ENCODE data around the gene EGFR. TPM values are rescaled to one million over a fixed set of nuclear protein-coding genes. Genes with fewer than 3 reads are reported as not detected.

The EGFR gene
- total RNA-seq, 1 experiment from 2014 or later = 52.7 TPM

DNA sequence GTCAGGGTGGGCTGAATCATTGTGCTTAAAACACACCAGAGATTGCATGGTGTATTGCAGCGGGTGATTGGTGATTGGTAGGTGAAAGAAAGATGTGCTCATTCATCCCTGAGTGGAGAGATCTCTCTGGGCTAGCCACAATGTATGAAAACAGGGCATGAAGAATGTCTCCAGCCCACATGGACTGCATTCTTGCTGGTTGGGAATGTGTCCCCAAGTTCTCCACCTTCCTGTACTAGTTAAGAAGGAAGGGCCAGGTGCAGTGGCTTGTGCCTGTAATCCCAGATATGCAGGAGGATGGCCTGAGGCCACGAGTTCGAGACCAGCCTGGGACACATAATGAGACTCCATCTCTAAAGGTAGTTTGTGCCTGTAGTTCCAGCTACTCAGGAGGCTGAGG is 232.5 kb downstream of the EGFR start:
- no peak for DNase-seq (ENCODE audit: low read depth)
- in situ Hi-C loops (cut with HindIII; ENCODE audit: low pct_unique_long_range_greater_than_20kb, low sequenced_read_pairs) = no loop called here

DNA sequence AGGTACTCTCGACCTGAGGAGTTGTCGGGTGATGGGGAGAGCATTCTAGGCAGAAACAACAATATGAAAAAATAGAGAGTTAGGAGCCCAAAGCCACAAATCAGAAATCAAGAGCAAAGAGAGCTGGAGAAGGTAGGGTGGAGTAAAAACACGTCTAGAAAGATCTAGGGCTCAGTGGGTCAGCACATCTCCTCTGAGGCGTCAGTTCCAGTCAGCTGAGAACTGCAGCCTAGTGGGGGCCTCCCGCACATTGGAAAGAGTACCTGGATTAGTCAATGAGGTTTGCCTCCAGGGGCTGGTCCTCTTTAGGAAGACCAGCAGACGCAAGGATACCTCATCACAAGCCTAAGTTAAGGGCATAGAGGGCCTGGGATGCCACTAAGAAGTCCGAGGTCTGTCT is 233.1 kb downstream of the EGFR start:
- no peak for DNase-seq (ENCODE audit: low read depth)
- in situ Hi-C loops (cut with HindIII; ENCODE audit: low pct_unique_long_range_greater_than_20kb, low sequenced_read_pairs) = no loop called here

DNA sequence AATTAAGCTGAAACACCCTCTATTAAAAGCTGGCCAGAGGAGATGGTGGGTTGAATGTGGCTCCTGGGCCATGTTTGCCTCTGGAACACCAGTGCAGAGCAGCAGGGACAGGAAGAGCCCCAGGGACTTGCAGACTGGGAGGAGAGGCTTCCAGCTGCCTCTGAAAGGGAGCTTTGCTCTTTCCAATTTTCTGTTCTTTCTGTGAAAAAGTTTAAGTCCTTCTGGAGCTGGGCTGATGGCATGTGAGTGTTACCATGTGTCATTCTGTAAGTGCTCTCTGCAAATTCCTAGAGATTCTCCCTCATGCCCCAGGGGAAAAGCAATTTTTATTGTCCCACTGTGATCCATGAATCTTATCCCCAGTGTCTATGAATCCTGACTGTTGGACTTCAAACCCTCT is 233.6 kb downstream of the EGFR start:
- in situ Hi-C loops (cut with HindIII; ENCODE audit: low pct_unique_long_range_greater_than_20kb, low sequenced_read_pairs) = no loop called here
- DNase-seq (ENCODE audit: low read depth) = no peak

DNA sequence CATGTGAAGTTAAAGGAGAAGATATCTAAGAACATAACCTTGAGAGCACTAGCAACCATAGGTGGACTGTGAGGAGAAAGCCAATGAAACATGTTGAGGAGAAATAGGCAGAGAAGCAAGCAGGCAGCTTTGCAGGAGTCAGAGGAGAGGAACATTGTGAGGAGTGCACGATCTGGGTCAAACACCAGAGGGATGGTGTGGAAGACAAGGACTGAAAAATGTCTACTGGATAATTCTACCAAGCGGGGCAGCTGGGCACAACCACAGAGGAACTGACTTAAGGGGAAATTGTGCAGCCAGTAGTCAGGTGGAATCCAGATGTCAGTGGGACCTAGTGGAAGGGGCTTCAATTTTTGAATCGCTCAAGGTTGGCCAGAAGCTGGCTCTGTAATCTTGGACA is 234.4 kb downstream of the EGFR start:
- no peak for DNase-seq (ENCODE audit: low read depth)
- in situ Hi-C loops (cut with HindIII; ENCODE audit: low pct_unique_long_range_greater_than_20kb, low sequenced_read_pairs) = no loop called here

DNA sequence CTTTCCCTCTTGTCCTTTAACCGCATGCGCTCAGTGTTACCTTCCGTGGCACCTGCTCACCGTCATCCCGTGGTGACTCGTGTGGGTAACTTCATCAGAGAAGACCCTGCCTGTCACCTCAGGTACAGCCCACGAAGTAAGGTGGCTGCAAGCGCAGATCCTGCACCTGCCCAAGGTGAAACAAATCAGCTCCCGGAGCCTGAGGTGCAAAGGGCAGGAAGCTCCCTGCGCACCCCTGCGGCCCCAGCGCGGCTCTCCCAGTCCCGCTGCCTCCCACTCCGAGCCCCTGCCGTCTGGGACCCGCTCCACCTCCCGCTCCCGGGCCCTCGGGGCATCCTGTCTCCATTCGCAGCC is 235.4 kb downstream of the EGFR start:
- in situ Hi-C loops (cut with HindIII; ENCODE audit: low pct_unique_long_range_greater_than_20kb, low sequenced_read_pairs) = no loop called here
- DNase-seq (ENCODE audit: low read depth) = no peak

DNA sequence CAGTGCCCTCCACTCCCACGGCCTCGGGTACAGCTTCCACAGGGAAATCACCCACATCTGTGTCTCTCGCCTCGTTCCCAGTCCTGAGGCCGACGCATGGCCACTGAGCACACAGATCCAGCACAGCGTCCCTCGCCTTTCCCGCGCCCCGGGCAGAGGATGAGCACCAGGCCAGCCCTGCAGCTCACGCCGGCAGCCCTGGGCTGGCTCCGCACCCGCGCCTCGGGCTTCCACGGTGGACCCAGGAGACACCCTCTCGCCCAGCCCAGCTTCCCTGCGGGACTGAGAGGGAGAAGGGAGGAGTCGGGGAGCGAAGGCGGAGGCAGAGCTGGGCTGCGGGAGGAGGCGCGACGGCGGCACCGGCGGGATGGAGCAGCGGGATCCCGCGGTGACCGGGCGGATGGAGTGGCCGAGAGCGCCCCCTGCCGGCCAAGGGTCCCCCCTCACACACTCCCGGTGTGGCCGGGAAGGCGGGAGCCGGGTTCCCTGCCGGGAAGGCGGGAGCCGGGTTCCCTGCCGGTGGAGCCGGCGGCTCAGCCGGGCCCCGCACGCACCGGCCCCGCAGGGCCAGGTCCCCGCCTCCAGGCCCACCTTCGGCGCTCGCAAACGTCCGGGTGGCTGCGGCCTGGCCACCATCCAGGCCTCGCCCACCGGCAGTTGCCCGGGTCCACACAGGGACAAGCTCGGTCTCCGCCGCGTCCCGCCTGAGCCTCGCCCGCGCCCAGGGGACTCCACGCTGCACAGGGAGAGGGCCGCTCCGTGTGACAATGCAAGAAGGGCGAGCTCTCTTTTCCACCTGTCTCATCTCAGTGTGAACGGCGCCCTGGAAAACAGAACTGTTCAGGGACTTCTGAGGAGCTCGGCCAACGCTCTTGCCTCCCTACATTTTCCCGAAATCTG is 236.0 kb downstream of the EGFR start:
- peak; percentile 91 for DNase-seq (ENCODE audit: low read depth)
- in situ Hi-C loops (cut with HindIII; ENCODE audit: low pct_unique_long_range_greater_than_20kb, low sequenced_read_pairs) = no loop called here

DNA sequence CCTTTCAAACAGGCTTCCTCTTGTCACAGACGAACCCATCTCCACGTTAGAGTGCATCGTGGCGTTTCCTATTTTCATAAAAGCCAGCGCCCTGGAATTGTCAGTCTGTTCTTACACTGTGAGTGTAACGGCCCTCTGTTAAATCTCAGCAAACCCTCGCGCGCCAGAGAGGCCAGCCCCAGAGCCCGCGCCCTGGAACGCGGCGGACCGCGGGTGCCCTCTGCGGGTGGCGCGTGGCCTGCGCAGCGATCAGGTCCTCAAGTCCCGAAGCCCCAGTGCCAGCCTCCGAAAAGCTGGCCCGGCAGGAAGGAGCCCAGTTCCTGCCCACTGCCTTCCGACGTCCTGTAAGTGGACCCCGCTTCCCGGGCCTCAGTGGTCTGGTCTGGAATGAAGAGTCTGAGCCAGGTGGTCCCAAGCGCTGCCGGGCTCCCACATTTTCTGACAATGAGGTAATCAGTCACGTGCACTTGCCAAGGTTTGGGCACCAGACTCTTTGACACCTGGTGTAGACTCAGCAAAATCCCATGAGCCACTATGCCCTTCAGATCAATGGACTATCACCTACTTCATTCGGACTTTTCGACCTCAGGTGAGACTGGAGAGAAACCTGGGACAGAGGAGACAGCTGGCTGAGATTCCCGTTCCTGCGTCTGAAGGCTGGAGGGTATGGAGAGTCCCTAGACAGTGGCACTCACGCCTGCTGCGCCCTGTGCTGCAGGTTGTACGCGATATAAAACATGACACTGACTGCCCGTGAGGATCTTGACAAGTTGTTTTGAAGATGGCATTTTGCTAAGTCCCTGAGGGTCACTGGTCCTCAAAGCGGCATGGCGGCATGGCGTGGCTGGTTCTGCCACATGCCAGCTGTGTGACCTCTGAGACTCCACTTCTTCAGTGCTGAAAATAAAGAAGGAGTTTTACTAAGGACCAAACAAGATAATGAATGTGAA is 237.0 kb downstream of the EGFR start:
- in situ Hi-C loops (cut with HindIII; ENCODE audit: low pct_unique_long_range_greater_than_20kb, low sequenced_read_pairs) = no loop called here
- DNase-seq (ENCODE audit: low read depth) = peak; percentile 76

DNA sequence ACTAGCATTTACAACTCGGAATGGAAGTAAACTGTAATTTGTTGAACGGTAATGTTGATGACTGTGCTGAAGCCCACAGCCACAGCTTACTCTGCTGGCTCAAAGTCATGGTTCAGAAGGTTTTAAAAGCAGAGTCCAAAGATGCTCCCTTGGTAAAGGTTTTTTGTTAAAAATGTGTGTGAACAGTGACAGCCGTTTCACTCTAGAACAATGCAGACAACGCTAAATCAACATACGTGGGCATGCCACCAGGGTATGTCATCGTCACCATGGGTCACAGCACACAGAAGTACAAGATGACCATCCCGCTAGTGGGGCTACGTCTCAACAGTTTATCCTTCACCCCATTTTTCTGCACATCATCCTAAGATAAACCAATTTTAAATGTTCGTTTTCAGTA is 239.8 kb downstream of the EGFR start:
- in situ Hi-C loops (cut with HindIII; ENCODE audit: low pct_unique_long_range_greater_than_20kb, low sequenced_read_pairs) = no loop called here
- DNase-seq (ENCODE audit: low read depth) = peak; percentile 69

DNA sequence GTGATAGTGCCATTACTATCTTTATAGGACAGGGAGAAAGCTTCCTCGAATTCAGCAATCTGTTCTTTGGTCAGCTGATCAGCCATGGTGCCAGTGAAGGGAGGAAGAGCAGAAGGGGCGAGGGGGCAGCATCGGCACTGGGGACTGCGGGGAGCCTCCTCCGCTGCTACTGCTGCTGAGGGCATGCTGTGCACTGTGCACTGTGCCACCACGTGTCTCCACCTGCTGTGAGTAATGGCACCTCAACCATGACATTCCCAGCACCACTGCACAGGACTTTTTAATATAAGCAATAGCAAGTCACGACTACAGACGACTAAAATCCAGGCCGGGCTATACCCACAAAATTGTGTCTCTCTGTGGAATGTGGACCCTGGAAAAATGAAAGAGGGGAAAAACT is 241.4 kb downstream of the EGFR start:
- DNase-seq (ENCODE audit: low read depth) = peak; percentile 50
- in situ Hi-C loops (cut with HindIII; ENCODE audit: low pct_unique_long_range_greater_than_20kb, low sequenced_read_pairs) = no loop called here

DNA sequence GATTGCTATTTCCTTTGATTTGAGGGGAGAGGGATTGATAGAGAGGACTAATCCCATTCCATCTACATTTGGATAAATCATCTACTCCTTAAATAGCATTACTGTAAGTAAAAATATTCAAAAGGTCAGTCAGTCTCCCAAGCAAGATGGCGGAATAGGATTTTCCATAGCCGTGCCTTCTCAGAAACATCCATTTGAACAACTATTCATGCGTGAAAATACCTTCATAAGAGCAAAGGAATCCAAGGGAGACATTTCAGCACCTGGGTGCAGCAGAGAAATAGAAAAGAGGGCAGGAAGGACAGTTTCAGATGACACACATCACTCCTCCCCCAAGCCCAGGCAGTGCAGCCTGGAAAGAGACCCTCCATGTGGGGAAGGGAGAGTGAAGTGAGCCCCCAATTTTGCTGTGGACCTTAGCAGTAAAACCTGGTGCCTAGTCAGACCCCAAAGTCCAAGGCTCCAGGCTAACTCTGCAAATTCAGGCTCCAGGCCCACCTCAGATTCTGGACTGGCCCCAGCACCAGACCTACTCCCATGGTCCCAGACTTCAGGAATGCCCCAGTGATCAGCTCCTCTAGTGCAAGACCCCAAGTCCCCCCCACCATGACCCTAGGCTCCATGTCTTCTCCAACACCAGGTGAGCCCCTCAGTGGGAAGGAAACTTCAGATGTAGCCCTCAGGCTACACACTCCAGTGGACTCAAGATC is 242.0 kb downstream of the EGFR start:
- peak; percentile 51 for DNase-seq (ENCODE audit: low read depth)

More for the DNA sequence above, 242.0 kb downstream of the EGFR start:
- in situ Hi-C loops (cut with HindIII; ENCODE audit: low pct_unique_long_range_greater_than_20kb, low sequenced_read_pairs) = no loop called here
